HS-5 (cell line): ENCODE results near the gene KISS1R.

ENCODE experiments used
- DNase-seq: peaks from one replicate; pipeline ENCODE4 v3.0.0-alpha.2; 2012; ENCODE audit warnings: low read depth

Gene KISS1R

DNA sequence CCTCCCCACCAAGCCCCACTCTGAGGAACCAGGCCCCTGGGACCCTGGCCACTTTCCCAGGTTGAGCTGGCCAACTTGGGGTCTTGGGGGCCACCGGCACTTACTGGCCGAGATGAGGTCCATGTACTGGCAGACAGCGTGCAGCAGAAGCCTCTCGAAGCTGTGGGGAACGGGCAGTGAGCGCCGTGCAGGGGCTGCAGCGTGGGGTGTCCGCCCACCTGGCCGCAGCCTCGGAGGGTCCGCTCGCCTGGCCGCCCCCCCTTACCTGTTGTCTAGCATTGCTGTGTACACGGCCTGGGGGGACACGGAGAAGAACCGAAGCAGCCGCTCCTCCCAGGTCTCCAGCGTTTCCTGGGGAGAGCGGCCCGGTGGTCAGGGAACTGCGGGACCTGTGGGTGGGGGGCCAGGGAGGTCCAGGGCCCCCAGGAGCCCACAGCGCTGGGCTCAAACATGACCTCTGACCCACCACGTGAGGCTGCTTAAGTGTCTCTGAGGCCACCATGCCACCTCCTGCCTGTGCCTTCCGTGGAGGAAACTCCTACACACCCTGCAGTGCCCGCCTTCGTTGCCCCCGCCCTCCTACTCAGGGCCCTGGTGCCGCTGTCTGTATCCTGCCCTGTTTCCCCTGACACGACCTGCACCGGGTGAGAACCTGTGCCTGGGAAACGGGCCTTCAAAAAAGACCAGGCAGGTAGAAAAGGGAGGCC is 17.6 kb upstream of the KISS1R start:
- no peak for DNase-seq

DNA sequence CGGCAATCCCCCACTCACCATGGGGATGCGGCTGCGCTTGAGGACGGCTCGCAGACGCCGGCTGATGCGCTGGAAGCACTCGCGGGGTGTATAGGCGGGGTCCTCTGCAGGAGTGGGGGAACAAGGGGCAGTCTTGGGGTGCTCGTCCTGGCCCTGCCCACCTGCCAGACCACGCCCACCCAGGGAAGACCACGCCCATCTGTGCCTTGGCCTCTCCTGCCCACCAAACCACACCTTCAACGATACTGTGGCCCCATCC is 17.2 kb upstream of the KISS1R start:
- DNase-seq = no peak

DNA sequence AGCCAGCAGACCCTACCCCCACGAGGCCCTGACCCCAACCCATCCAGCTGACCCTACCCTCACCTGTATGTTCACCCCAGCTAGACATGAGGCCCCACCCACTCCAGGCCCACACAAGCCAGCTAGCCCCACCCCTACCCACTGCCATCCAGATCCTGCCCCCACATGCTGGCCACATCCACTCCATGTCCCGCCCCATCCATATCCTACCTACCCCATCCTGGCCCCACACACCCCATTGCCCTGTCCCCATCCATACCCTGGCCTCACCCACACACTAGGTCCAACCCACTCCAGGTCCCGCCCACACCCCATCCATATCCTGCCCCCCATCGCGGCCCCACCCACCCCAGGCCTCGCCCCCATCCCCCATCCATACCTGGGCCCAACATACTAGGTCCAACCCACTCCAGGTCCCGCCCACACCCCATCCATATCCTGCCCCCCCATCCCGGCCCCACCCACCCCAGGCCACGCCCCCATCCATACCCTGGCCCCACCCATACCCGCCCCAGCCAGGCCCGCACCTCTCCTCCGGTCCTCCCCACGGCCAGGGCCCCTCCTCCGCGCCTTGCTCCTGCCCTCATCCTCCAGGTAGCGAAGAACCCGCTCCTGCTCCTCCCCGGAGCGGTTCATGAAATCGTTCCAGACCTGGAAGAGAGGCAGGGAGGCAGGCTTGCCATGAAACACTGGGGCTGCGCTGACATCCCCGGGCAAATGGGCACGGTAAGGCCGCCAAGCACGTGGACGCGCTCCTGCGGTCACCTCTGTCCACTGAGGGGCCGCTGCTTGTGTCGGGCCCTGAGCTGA is 16.6 kb upstream of the KISS1R start:
- no peak for DNase-seq

DNA sequence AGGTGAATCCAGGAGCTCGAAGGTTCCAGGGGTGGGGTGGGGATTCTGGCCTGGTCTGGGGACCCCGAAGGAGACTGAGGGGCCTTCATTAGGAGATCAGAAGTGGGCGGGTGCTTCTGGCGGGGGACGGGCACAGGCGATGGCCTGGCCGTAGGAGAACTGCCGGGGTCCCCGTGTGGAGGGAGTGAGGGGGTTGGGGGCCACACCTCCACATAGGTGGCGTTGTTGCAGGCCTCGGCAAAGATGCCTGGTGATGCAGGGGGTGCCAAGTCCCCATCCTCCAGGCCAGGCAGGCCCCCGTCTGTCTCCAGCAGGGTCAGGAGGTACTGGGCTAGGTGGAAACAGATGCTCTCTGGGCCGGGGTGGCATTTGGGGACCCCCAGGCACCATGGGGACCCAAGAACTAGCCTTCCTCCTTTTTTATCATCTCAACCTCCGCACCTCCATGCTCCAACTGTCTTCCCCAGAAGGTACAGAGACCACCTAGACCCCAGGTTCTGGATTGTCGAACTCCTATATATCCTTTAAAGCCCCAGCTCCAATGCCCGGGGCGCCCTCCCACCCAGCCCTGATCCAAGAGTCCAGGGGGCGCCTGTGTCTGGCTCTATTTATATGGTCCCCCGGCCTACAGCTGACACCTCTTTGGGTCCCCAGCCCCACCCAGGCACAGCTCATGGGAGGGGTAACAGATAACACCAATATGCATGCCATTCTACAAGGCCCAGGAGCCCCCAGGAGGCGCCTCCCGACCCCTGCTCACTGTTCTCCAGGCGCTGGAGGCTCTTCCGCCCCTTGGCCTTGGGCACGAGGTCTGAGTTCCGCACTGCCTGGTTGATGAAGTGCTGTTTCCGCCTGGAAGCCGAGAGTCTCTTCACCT is 15.7 kb upstream of the KISS1R start:
- no peak for DNase-seq

DNA sequence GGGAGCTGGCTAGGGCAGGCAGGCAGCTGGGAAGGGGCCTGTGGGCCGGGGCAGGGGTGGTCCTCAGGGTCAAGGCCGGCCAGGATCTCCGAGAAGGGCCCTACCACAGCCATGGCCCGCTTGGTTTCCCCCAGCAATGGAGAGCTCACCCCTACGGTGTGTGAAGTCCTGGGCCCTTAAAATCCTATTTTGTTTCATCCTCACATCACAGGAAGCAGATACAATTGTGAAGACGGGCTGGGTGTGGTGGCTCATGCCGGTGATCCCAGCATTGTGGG is 15.1 kb upstream of the KISS1R start:
- no peak for DNase-seq

DNA sequence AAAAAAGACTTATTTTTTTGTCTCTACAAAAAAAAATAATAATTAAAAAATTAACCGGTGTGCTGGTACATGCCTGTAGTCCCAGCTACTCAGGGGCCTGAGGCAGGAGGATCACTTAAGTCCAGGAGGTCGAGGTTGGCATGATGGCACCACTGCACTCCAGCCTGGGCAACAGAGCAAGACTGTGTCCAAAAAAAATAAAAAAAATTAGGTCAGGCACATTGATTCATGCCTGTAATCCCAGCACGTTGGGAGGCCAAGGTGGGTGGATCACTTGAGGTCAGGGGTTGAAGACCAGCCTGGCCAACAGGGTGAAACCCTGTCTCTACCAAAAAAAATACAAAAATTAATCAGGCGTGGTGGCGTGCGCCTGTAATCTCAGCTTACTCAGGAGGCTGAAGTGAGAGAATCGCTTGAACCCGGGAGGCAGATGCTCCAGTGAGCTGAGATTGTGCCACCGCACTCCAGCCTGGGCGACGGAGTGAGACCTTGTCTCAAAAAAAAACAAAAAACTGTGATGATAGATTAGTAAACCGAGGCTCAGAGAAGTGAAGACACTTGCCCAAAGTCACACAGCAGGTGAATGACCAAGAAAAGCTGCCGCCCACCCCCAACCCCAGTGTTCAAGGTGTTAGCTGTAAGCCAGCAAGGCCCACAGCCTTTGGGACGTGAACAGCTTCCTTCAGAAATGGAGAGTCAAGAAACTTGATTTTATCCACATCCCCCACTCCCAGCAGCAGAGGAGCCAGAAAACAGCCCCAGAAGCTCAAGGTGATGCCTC is 14.5 kb upstream of the KISS1R start:
- no peak for DNase-seq

DNA sequence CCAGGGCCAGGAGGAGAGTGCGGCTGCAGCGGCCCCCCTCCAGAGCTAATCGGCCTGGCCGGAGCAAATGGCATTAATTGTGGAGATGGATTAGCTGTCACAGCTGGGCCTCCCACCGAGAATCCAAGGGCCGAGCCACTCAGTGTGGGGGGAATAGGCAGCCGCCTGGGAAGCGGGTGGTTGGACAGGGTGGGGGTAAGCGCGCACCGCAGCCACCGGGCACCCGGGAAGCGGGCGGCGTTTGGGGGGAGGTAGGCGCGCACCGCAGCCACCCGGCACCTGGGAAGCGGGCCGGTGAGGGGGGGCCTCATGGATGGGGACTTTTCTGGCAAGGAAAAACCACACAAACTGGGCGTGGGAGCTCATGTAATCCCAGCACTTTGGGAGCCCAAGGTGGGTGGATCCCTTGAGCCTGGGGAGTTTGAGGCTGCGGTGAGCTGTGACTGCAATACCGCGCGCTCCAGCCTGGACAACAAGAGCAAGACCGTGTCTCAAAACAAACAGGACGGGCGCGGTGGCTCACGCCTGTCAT is 13.8 kb upstream of the KISS1R start:
- DNase-seq = no peak

DNA sequence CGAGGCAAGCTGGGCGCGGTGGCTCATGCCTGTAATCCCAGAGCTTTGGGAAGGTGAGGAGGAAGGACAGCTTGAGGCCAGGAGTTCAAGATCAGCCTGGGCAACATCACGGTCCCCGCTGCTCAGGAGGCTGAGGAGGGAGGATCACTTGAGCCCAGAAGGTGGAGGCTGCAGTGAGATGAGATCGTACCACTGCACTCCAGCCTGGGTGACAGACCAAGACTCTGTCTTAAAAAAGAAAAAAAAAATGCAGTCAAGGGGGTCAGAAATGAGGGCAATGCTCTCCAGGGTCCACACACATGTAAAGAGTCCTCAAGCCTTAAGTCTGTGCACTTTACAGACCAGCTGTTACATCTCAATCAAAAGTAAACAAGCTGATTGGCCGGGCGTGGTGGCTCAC is 12.6 kb upstream of the KISS1R start:
- no peak for DNase-seq

DNA sequence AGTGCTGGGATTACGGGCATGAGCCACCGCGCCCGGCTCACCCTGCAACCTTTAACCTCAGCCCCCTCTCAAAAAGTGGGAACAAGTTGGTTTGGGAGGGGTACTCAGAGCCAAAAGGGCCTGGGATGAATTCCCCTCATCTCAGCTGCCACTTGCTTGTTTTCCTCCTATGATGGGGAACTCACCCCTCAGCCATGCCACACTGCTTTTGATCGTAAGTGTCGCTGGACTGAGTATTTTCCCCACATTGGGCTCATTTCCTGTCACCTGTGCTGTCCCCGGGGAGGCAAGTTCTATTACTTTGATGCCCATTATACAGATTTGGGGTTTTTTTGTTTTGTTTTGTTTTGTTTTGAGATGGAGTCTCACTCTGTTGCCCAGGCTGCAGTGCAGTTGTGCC is 10.7 kb upstream of the KISS1R start:
- DNase-seq = no peak

DNA sequence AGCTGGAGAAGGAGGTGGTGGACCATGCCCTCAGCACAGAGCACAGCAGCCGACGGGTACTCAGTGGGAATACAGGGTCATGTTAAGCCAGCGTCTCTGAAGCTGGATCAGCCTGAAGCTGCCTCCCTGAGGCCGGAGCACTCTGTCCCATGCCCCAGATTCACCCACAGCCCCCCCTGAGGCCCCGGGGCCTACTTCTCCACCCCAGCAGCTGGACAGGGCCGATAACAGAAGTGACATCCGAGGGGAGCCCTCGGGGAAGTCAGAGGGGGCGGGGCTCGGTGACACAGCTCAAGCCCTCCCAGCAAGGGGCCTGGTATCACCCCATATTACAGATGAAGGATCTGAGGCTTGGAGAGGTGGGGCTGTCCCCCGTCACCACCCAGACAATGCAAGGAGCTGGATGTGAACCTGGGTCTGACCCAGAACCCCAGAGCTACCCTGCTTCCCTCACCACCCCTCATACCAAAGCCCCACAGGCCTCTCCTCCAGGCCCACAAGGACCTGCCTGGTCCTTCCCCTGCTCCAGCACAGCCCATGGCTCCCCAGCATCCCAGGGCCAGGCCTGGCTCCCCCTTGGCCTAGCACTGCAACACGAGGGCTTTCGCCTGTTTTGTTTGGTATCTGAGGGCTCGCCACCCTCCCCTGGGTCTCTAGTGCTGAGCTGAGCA is 9.8 kb upstream of the KISS1R start:
- DNase-seq = no peak

DNA sequence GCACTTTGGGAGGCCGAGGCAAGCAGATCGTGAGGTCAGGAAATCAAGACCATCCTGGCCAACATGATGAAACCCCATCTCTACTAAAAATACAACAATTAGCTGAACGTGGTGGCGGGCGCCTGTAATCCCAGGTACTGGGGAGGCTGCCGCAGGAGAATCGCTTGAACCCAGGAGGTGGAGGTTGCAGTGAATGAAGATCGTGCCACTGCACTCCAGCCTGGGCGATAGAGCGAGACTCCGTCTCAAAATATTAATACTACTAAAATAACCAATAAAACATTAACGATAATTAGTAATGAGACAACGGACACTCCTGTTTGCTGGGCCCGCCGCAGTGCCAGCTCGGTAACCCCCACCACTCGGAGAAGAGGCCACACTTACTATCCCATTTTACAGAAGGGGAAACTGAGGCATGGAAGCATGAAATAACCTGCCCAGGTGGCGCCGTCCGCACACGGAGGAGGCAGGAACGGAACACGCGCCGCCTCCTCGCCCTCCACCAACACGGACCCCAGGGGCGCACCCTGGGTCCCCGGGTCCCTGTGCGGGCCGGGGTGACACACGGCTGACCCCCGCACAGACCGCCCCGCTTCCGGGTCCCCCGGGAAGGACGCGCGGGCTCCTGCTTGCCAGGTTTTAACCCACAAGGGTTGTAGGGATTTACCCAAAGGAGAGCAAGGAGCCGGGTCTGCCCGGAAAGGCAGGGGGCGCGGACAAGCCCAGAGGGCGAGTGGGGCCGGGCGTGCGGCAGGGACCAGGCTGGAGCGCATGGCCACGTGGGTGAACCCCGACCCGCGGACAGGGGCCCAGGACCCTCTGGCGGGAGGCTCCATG is 5.7 kb upstream of the KISS1R start:
- DNase-seq = no peak

DNA sequence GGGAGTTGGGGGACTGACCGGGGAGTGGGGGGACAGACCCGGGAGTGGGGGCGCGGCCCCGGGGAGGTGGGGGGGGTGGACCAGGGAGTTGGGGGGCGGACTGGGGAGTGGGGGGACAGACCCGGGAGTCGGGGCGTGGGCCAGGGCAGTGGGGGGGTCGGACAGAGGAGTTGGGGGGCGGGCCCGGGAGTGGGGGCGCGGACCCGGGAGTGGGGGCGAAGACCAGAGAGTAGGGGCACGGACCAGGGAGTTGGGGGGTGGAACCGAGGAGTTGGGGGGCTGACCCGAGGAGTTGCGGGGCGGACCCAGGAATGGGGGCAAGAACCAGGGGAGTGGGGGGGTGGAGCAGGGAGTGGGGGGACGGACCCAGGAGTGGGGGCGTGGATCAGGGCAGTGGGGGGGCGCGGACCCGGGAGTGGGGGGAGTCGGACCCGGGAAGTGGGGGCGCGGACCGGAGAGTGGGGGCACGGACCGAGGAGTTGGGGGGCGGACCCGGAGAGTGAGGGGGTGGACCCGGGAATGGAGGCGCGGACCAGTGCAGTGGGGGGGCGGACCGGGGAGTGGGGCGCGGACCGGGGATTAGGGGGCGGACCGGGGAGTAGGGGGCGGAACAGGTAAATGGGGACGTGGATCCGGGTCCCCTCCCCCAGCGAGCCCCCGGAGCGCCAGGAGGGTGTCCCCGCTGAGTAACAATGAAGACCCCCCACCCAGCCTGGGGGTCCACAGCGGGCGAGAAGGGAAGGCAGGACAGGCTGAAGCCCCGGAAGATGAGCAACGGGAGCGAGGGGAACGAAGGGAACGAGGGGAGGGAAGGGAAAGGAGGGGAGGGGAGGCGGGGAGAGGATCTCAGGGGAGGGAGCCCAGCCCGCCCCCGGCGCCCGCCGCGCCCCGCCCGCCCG is 4.7 kb upstream of the KISS1R start:
- no peak for DNase-seq

DNA sequence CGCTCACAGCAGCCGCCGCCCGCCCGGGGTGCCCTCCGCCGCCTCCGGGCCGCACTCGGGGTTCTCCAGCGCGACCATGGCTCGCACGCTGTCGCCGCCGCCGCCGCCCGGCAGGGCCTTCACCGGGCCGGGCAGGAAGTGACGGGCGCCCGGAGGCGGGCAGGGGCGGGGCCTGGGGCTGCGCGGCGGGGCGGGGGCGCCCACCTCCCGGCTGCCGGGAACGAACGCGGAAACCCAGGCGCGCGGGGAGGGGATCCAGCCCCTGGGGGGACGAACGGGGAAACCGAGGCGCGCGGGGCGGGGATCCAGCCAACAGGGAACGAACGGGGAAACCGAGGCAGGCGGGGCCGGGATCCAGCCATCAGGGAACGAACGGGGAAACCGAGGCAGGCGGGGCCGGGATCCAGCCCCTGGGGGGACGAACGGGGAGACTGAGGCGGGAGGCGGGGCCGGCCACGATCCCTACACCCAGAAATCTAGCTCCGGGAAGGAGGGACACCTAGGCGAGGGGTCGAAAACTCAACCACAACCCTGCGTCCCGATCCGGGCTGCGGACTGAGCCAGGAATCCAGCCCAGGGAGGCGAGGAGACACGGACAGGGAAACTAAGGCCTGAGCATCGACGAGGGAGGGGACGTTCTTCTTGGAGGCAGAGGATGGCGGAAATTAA is 3.9 kb upstream of the KISS1R start, which contains the start of gene R3HDM4:
Gene R3HDM4, minus strand, starts transcription at position 140 of the 669 bp plus-strand sequence. Its CDS starts 62 bp downstream, at position 78.
- DNase-seq = no peak

DNA sequence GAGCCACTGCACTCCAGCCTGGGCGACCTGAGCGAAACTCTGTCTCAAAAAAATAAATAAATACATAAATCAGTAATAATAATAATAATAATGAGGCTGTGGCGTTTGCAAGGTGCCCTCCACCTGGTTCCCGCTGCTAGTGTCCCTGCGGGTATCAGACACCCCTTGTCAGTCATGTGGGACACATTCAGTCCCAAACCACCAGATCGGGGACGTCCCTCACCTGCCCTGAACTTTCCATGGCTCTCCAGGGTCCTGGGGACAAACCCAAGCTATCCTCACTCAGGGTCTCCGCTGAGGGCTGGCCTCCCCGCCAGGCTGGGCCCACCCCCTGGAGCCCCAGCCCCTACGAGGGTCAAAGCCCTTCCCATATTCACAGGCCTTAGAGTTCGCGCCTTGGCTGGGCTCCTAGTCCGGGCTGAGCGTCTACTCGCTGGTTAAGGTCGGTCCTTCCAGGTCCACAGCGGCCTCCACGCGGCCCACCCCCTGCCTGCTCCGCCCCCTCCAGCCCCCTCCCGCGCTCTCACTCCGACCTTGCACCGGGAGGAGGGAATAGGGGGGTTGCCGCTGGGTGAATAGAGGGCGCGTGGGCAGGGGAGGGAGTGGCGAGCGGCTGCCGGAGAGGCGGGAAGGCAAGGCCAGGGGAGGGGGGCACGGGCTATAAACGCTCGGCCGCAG is 349 bp upstream of the KISS1R start:
- DNase-seq = no peak

DNA sequence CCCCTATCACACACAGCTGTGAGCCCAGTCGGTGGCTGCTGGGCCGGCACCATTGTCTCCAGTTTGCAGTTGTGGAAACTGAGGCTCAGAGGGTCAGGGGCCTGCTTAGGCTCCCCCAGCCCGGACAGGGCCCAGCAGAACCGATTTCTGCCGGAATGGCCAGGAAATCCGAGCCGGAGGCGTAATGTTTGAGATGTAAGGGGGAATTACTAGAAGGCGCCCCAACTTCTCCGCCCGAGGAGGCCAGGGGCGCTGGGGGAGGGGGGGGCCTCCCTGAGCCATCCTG is 962 bp downstream of the KISS1R start:
- no peak for DNase-seq

DNA sequence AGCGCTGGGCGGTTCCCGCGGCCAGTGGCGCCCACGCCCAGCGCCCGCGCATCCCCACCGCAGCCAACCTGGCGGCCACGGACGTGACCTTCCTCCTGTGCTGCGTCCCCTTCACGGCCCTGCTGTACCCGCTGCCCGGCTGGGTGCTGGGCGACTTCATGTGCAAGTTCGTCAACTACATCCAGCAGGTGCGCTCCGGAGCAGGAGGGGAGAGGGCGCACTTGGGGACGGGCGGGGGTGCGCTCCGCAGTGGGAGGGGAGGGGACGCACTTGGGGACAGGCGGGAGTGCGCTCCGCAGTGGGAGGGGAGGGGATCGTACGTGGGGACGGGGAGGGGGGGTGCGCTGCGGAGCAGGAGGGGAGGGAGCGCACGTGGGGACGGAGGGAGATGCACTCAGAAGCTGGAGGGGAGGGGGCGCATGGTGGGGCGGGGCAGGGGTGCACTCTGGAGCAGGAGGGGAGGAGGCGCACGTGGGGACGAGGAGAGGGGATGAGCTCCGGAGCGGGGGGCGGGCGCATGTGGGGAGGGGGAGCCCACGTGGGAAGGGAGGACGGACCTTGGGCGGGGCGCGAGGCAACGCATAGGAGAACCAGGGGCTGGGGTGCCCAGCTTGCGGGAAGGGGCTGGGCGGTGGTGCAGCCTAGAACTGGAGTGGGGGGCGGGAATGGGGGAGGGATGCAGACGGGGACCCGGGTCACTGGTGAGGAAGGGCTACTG is 1.5 kb downstream of the KISS1R start:
- no peak for DNase-seq

DNA sequence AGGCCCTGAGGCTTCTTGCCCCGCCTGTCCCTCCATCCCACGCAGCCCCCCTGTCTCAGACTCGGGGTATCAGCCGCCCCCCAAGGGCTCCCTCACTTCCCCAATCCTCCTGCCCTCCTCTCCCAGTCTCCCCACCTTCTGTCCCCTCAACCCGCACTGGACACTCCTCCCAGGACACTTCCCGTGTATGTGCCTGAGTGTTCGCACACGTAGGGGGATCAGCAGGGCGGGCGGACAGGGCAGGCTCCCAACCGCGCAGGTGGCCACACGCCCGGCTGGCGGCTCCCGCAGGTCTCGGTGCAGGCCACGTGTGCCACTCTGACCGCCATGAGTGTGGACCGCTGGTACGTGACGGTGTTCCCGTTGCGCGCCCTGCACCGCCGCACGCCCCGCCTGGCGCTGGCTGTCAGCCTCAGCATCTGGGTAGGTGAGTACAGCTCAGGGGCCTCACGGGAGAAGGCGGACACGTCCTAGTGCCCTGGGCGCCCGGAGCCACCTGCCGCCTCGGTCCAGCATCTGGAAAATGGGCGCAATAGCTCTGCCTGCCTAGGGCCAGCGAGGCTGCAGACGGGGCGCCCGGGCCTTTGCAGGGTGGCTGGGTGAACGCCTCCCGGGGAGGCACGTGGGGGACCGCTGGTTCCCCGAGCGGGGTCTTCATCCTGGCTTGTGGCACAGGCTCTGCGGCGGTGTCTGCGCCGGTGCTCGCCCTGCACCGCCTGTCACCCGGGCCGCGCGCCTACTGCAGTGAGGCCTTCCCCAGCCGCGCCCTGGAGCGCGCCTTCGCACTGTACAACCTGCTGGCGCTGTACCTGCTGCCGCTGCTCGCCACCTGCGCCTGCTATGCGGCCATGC is 2.3 kb downstream of the KISS1R start:
- no peak for DNase-seq
